ENCODE results near the gene TRAPPC3.

TRAPPC3 gene

GRCh38 chr1:36107394-36107793 lies 41.9 kb downstream of the TRAPPC3 start:
- Histone ChIP-seq H3F3A (ENCODE audit: low read depth) (no peaks in the 10 kb centered on the region), H3K9me3 (ENCODE audit: insufficient read depth, low read depth, low read length) (no peaks in the 10 kb centered on the region), H3K79me2 (ENCODE audit: insufficient read depth, low read length) (no peaks in the 10 kb centered on the region), H4K20me1 (ENCODE audit: insufficient read depth, low read length, poor library complexity, severe bottlenecking) (no peaks in the 10 kb centered on the region), H3K27me3 (ENCODE audit: insufficient read depth, low read length, poor library complexity, severe bottlenecking) (no peaks in the 10 kb centered on the region), H3K4me2 (ENCODE audit: low read depth, low read length, poor library complexity, severe bottlenecking) (no peak overlapping the region), H3K4me3 (ENCODE audit: low read length, poor library complexity, severe bottlenecking) (no peak overlapping the region), H3K4me1 (ENCODE audit: insufficient read depth, low read length, poor library complexity, severe bottlenecking) (peaks cover 40% of the 10 kb centered on the region), H3K9me2 (replicated peaks; ENCODE audit: low read depth, low read length) (no peaks in the 10 kb centered on the region), H3K9ac (ENCODE audit: low read depth, low read length, poor library complexity, severe bottlenecking) (no peak overlapping the region), H2AFZ (ENCODE audit: low read length) (no peak overlapping the region), H3K36me3 (ENCODE audit: insufficient read depth, low read length) (no peaks in the 10 kb centered on the region)
- TF ChIP-seq CTCF (conservative IDR thresholded peaks at IDR 0.05; ENCODE audit: low read length) (no peak), EZH2phosphoT487 (IDR thresholded peaks at IDR 0.05; ENCODE audit: borderline replicate concordance) (no peak)

GRCh38 chr1:36106269-36106668 lies 43.0 kb downstream of the TRAPPC3 start:
- Histone ChIP-seq H3K4me2 (ENCODE audit: low read depth, low read length, poor library complexity, severe bottlenecking) (no peak overlapping the region), H3K9me2 (replicated peaks; ENCODE audit: low read depth, low read length) (no peaks in the 10 kb centered on the region), H3K4me1 (ENCODE audit: insufficient read depth, low read length, poor library complexity, severe bottlenecking) (peaks cover 36% of the 10 kb centered on the region), H3K9me3 (ENCODE audit: insufficient read depth, low read depth, low read length) (no peaks in the 10 kb centered on the region), H3K36me3 (ENCODE audit: insufficient read depth, low read length) (no peaks in the 10 kb centered on the region), H3K79me2 (ENCODE audit: insufficient read depth, low read length) (no peaks in the 10 kb centered on the region), H2AFZ (ENCODE audit: low read length) (peak overlapping the region; percentile 42; the same call in 1 of the 2 replicates), H3K27me3 (ENCODE audit: insufficient read depth, low read length, poor library complexity, severe bottlenecking) (no peaks in the 10 kb centered on the region), H3K4me3 (ENCODE audit: low read length, poor library complexity, severe bottlenecking) (no peak overlapping the region), H4K20me1 (ENCODE audit: insufficient read depth, low read length, poor library complexity, severe bottlenecking) (no peaks in the 10 kb centered on the region), H3K9ac (ENCODE audit: low read depth, low read length, poor library complexity, severe bottlenecking) (no peak overlapping the region), H3F3A (ENCODE audit: low read depth) (no peaks in the 10 kb centered on the region)
- TF ChIP-seq CTCF (conservative IDR thresholded peaks at IDR 0.05; ENCODE audit: low read length) (no peak), EZH2phosphoT487 (IDR thresholded peaks at IDR 0.05; ENCODE audit: borderline replicate concordance) (no peak)

GRCh38 chr1:36101546-36101945 lies 47.7 kb downstream of the TRAPPC3 start:
- Histone ChIP-seq H3K9ac (ENCODE audit: low read depth, low read length, poor library complexity, severe bottlenecking) (no peak overlapping the region), H3K27me3 (ENCODE audit: insufficient read depth, low read length, poor library complexity, severe bottlenecking) (no peaks in the 10 kb centered on the region), H2AFZ (ENCODE audit: low read length) (no peak overlapping the region), H3K4me1 (ENCODE audit: insufficient read depth, low read length, poor library complexity, severe bottlenecking) (peaks cover 6% of the 10 kb centered on the region), H3K79me2 (ENCODE audit: insufficient read depth, low read length) (no peaks in the 10 kb centered on the region), H3K9me2 (replicated peaks; ENCODE audit: low read depth, low read length) (no peaks in the 10 kb centered on the region), H3K4me2 (ENCODE audit: low read depth, low read length, poor library complexity, severe bottlenecking) (no peak overlapping the region), H3F3A (ENCODE audit: low read depth) (no peaks in the 10 kb centered on the region), H3K9me3 (ENCODE audit: insufficient read depth, low read depth, low read length) (no peaks in the 10 kb centered on the region), H3K4me3 (ENCODE audit: low read length, poor library complexity, severe bottlenecking) (no peak overlapping the region), H4K20me1 (ENCODE audit: insufficient read depth, low read length, poor library complexity, severe bottlenecking) (no peaks in the 10 kb centered on the region), H3K36me3 (ENCODE audit: insufficient read depth, low read length) (no peaks in the 10 kb centered on the region)
- no peak for TF ChIP-seq EZH2phosphoT487 (IDR thresholded peaks at IDR 0.05; ENCODE audit: borderline replicate concordance)
- TF ChIP-seq CTCF (conservative IDR thresholded peaks at IDR 0.05; ENCODE audit: low read length) = no peak

Data from Loucy (cell line).